Hindlimb muscle (tissue), 1 donor: ENCODE measurements around the gene WDCP. TPM values are rescaled to one million over a fixed set of nuclear protein-coding genes. Genes with fewer than 3 reads are reported as not detected.

Source experiments
- DNase-seq: peaks from one replicate; pipeline ENCODE4 v3.0.0-alpha.2; 2013
- polyA plus RNA-seq: library from polyadenylated mRNA; unstranded; fragments of 120-200 nt; gene quantifications from one replicate; pipeline ENCODE4 v1.2.1, GENCODE V29; 2013; ENCODE audit not compliant: insufficient read length

Gene WDCP
- polyA plus RNA-seq, 1 donor: 10.6 TPM

GRCh38 chr2:23988371-23988770, 58.8 kb downstream of the WDCP start:
- DNase-seq: no peak

Other genes with a start within 250 kb of the WDCP start
- 11.2 TPM for gene ATAD2B, start 120.3 kb downstream of the WDCP start, polyA plus RNA-seq
- gene UBXN2A, start 106.9 kb downstream of the WDCP start, polyA plus RNA-seq: 18.0 TPM
- 3.6 TPM for gene MFSD2B, start 37.3 kb downstream of the WDCP start, polyA plus RNA-seq
- gene FKBP1B, start 2.4 kb upstream of the WDCP start, polyA plus RNA-seq: 2.5 TPM
- 70.7 TPM for gene SF3B6, start 28.9 kb upstream of the WDCP start, polyA plus RNA-seq
- 32.6 TPM for gene TP53I3, start 37.4 kb upstream of the WDCP start, polyA plus RNA-seq
- 1.7 TPM for gene PFN4, start 75.9 kb upstream of the WDCP start, polyA plus RNA-seq
- gene FAM228B, start 76.1 kb upstream of the WDCP start, polyA plus RNA-seq: 15.6 TPM
- 0.37 TPM for gene FAM228A, start 127.7 kb upstream of the WDCP start, polyA plus RNA-seq